Measurements from ENCODE around the gene TAX1BP3. TPM values are rescaled to one million over a fixed set of nuclear protein-coding genes. Genes with fewer than 3 reads are reported as not detected.

TAX1BP3 gene
- total and polyA plus RNA-seq, 2 experiments from 2014 or later, result 98.7 to 134 TPM

DNA sequence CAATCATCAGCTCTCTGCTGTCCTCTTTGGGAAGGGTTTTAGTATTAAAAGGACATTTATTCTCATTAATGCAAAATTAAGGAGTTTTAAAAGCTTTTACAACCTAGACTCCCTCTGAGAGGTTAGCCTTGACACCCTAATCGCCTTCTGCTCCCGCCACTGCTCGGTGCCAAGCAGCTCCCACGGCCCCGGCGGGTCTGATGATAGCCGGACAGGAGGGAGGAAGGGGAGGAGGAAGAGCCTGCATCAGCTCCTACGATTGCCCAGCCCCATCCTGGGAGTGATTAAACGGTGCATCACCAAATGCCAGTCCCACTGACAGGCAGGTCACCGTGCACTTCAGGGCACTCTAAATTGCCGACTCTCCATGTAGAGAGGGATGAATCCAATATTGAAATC is 40.6 kb downstream of the TAX1BP3 start:
- peaks cover 1% of the 10 kb centered on the region for H3K27me3 Mint-ChIP-seq (ENCODE audit: insufficient read depth, low read depth, poor library complexity)
- peaks cover 65% of the 10 kb centered on the region for H3K36me3 Mint-ChIP-seq (ENCODE audit: low read depth)
- H3K27me3 ChIP-seq (ENCODE audit: insufficient read depth), result no peaks in the 10 kb centered on the region
- ATAC-seq, result no peak
- no peaks in the 10 kb centered on the region for H3K4me1 Mint-ChIP-seq
- H2AFZ ChIP-seq, result no peak overlapping the region
- 0 out of 2 replicates have a peak, but pooled peaks cover 9% of the 10 kb centered on the region for H3K36me3 ChIP-seq (ENCODE audit: insufficient read depth)
- H3K4me3 ChIP-seq, result no peak overlapping the region
- H3K9me3 Mint-ChIP-seq, result no peaks in the 10 kb centered on the region
- no peaks in the 10 kb centered on the region for H3K9me2 ChIP-seq (ENCODE audit: insufficient read depth)
- no peak overlapping the region for H3K4me3 Mint-ChIP-seq
- no peak overlapping the region for H3K27ac Mint-ChIP-seq
- TF ChIP-seq STAT1 (IDR thresholded peaks at IDR 0.05; ENCODE audit: unreplicated experiment) (no peak), EZH2 (IDR thresholded peaks at IDR 0.05; ENCODE audit: low read depth, unreplicated experiment) (no peak), NANOG (IDR thresholded peaks at IDR 0.05; ENCODE audit: borderline replicate concordance) (no peak), ZNF114 (CRISPR knock-in tag; IDR thresholded peaks at IDR 0.05) (no peak)
- TF ChIP-seq, protein P1, sequence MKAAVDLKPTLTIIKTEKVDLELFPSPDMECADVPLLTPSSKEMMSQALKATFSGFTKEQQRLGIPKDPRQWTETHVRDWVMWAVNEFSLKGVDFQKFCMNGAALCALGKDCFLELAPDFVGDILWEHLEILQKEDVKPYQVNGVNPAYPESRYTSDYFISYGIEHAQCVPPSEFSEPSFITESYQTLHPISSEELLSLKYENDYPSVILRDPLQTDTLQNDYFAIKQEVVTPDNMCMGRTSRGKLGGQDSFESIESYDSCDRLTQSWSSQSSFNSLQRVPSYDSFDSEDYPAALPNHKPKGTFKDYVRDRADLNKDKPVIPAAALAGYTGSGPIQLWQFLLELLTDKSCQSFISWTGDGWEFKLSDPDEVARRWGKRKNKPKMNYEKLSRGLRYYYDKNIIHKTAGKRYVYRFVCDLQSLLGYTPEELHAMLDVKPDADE (IDR thresholded peaks at IDR 0.05), result no peak
- TF ChIP-seq, protein P2, sequence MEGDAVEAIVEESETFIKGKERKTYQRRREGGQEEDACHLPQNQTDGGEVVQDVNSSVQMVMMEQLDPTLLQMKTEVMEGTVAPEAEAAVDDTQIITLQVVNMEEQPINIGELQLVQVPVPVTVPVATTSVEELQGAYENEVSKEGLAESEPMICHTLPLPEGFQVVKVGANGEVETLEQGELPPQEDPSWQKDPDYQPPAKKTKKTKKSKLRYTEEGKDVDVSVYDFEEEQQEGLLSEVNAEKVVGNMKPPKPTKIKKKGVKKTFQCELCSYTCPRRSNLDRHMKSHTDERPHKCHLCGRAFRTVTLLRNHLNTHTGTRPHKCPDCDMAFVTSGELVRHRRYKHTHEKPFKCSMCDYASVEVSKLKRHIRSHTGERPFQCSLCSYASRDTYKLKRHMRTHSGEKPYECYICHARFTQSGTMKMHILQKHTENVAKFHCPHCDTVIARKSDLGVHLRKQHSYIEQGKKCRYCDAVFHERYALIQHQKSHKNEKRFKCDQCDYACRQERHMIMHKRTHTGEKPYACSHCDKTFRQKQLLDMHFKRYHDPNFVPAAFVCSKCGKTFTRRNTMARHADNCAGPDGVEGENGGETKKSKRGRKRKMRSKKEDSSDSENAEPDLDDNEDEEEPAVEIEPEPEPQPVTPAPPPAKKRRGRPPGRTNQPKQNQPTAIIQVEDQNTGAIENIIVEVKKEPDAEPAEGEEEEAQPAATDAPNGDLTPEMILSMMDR (conservative IDR thresholded peaks at IDR 0.05; ENCODE audit: low read depth in 2 of 2), result no peak
- H4K20me1 ChIP-seq (replicated peaks; ENCODE audit: insufficient read depth), result peaks cover 10% of the 10 kb centered on the region; the same call in 1 of the 2 replicates
- no peak for DNase-seq (ENCODE audit: low spot score)
- no peak overlapping the region for H3K27ac ChIP-seq (ENCODE audit: low read depth)
- peaks cover 21% of the 10 kb centered on the region for H3K79me2 ChIP-seq (replicated peaks; ENCODE audit: insufficient read depth)
- no peaks in the 10 kb centered on the region for H3F3A ChIP-seq (replicated peaks; ENCODE audit: low read depth)
- H3K4me2 ChIP-seq, result no peak overlapping the region
- H3K4me1 ChIP-seq (ENCODE audit: insufficient read depth), result no peaks in the 10 kb centered on the region

DNA sequence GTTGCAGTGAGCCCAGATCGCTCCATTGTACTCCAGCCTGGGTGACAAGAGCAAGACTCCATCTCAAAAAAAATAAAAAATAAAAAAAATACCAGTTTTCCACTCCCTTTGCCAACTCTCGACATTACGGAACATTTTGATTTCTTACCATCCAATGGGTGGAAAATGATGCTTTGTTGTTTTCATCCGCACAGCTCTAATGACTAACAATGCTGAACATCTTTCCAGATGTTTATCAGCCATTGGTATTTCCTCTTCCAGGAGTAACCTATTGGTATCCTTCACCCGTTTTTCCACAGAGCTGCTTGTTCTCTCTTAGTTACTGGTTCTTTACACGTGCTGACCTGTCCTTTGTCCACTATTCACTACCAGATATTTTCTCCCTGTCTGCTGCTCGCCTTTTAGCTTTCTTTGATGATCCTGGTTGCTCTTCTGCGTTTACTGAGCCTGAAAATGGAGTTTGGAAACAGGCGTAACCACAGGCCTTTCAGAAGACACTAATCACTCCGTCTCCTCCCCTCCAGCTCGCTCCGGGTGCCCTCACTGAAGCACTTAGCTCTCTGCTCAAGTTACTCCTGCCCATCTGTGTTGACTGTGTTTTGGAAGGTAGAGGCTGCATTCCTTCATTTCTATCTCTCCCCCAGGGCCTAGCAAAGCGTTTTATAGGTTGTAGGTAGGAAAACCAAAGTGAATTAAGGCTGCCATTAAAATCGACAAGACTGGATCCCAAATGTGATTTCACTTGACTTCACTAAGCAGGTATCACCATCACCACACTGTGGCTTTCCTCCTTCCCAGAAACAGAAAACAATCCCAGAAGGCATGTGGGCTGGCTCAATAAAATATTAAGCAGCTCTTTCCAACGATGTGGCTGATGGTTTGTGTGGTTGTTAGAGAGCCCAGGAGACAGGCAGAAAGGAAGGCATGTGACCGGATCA is 41.3 kb downstream of the TAX1BP3 start:
- H3K27me3 ChIP-seq (ENCODE audit: insufficient read depth), result no peaks in the 10 kb centered on the region
- no peak overlapping the region for H2AFZ ChIP-seq
- H4K20me1 ChIP-seq (replicated peaks; ENCODE audit: insufficient read depth), result peaks cover 9% of the 10 kb centered on the region
- Mint-ChIP-seq H3K4me1 (no peaks in the 10 kb centered on the region), H3K27ac (no peak overlapping the region), H3K4me3 (no peak overlapping the region), H3K9me3 (no peaks in the 10 kb centered on the region), H3K36me3 (ENCODE audit: low read depth) (peaks cover 62% of the 10 kb centered on the region), H3K27me3 (ENCODE audit: insufficient read depth, low read depth, poor library complexity) (peaks cover 1% of the 10 kb centered on the region)
- H3F3A ChIP-seq (replicated peaks; ENCODE audit: low read depth), result no peaks in the 10 kb centered on the region
- H3K4me1 ChIP-seq (ENCODE audit: insufficient read depth), result no peaks in the 10 kb centered on the region
- no peaks in the 10 kb centered on the region for H3K9me2 ChIP-seq (ENCODE audit: insufficient read depth)
- H3K4me2 ChIP-seq, result no peak overlapping the region
- H3K79me2 ChIP-seq (replicated peaks; ENCODE audit: insufficient read depth), result peaks cover 14% of the 10 kb centered on the region; the same call in 1 of the 2 replicates
- no peak overlapping the region for H3K4me3 ChIP-seq
- no peak overlapping the region for H3K27ac ChIP-seq (ENCODE audit: low read depth)
- ATAC-seq (no peak), DNase-seq (ENCODE audit: low spot score) (no peak)
- 0 out of 2 replicates have a peak, but pooled peaks cover 9% of the 10 kb centered on the region for H3K36me3 ChIP-seq (ENCODE audit: insufficient read depth)
- TF ChIP-seq ZNF114 (CRISPR knock-in tag; IDR thresholded peaks at IDR 0.05) (no peak), STAT1 (IDR thresholded peaks at IDR 0.05; ENCODE audit: unreplicated experiment) (no peak), JUNB (IDR thresholded peaks at IDR 0.05; ENCODE audit: unreplicated experiment) (no peak), POLR2AphosphoS5 (IDR thresholded peaks at IDR 0.05; ENCODE audit: low read depth) (no peak), NANOG (IDR thresholded peaks at IDR 0.05; ENCODE audit: borderline replicate concordance) (no peak), EZH2 (IDR thresholded peaks at IDR 0.05; ENCODE audit: low read depth, unreplicated experiment) (no peak), CREB1 (CRISPR knock-in tag; IDR thresholded peaks at IDR 0.05; ENCODE audit: low read depth) (no peak)
- TF ChIP-seq, protein P2 (conservative IDR thresholded peaks at IDR 0.05; ENCODE audit: low read depth in 2 of 2), result no peak

All from GM23338 (cell line).